C1 segment of cervical spinal cord (tissue), 14 donors: ENCODE measurements around the gene TMEM86B.
"Not testable (repeated sequence)": the region's sequence is repeated elsewhere in the genome, so short reads cannot be mapped to it uniquely, and the experiment has no call there.

Experiments
- DNase-seq, 14 donors: peaks; one replicate each; lab custom pipeline; 2025; lab: John Stamatoyannopoulos, UW

Gene TMEM86B

DNA sequence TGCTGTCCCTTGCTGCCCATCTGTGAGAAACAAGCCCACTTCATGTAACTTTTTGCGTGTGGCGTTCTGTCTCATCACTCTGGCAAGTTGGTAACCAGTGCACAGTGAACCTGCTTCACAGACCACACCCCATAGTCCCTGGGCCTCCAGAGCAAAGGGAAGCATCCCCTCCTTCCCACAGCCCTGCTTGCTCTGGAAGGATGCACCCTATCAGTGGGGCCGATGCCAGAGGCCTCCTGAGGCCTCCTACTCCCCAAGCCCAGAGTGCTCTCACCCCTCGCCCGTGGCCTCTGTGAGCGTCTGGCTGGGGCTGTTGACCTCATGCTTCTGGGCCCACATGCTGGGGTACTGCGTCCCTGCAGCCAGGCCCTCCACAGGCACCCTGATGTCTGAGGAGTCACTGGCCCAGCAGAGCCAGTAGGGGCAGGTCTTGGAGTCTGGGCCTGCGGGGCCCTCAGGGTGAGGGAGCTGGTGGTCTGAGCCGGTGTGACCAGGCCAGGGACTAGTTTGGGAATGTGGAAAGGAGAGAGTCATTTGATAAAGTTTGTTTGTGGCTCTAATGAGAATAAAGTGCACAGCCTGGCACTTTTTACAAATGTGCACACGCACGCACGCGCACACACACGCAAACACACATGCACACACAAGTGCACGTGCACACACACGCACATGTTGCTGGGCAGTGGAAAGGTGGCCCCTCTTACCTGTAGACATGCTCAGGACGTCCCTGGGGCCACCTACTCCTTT lies 5.1 kb downstream of the TMEM86B start:
- DNase-seq = no peak

DNA sequence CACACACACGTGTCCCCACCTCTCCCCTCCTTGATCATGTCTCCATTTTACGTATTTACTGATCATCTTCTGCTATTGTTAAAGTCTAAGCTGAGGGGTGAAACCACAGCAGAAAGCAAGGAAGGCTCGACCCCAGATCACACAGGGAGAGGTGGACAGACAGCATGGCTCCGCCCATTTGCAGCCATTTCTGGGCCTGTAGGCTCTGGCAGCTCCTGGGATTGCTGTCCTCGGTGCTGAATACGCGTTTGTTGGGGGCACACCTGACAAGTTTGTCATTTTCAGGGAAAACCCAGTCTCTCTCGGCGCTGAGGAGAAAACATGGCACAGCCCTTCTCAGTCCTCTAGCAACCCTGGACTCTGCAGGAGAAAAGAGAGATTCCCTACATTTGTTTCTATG lies 8.0 kb downstream of the TMEM86B start:
- DNase-seq = no peak

DNA sequence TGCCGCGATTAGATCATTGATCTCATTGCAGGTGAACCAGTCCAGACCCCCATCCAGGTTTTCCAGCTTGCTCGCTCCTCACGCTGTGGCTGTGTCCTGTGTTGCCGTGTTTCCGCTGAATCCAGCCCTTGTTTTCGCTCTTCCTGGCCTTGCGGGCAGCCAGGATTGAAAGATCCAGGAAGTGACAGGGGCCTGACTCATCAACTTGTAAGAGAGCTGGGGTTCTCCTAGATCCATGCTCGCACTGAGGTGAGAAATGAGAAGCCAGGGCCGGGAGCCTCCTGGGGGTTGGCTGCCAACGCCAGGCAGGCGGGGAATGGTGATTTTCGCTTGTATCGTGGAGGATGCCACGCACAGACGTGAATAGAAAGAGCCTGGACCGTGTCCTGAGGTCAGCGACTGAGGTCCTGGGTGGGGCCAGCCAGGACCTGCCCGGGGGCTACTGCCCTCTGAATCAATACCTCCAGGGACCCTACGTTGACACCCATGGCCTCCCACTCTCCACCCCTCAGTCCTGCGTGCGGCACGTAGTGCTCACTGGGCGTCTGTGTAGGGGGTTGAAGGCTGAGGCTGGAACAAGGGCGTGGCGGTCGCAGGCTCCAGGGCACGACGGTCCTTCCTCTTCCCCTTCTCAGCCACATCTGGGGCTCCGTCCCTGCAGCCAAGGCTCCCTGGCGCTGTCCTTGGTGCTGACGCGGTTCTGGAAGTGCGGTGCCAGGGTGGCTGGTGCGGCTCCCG lies 11.9 kb downstream of the TMEM86B start:
- DNase-seq = peak in 13 of 14 donors; percentile 7 to 91 (median 61)

GRCh38 chr19:55213547-55213946 lies 15.0 kb downstream of the TMEM86B start:
- no peak for DNase-seq

GRCh38 chr19:55212447-55212846 lies 16.1 kb downstream of the TMEM86B start:
- DNase-seq = no peak

DNA sequence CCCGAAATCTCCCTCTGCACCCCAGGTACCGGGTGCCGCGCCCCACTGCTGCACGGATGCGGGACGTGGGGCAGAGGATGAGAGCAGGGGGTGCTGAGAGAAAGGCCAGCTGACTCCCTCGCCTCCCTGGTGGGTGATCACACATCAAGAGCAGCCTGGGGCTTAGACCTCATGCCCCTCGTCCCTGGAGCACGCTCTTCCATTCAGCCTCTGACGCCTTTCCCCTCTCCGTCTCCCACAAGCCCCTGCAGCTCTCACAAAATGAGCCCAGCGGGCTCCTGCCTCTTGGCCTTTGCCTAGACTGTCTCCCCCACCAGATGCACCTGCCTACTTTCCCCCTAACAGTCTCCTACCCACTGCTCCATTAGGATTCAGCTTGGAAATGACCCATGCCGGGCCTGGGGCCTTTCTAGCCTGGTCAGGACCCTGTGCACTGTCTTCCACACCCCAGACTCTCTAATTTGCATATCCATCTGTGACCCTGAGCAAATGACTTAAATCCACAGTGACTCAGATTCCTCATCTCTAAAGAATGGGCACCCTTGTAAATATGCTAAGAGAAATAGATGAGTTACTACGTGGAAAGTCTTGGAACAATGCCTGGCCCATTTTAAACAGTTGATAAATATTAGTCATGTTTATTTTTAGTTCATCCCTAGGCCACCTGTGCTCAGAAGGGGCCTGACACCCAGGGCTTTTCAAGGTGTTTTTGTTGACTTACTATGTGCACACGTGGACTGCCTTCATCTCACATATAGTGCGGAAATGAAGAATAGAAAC lies 18.7 kb downstream of the TMEM86B start:
- DNase-seq = no peak

DNA sequence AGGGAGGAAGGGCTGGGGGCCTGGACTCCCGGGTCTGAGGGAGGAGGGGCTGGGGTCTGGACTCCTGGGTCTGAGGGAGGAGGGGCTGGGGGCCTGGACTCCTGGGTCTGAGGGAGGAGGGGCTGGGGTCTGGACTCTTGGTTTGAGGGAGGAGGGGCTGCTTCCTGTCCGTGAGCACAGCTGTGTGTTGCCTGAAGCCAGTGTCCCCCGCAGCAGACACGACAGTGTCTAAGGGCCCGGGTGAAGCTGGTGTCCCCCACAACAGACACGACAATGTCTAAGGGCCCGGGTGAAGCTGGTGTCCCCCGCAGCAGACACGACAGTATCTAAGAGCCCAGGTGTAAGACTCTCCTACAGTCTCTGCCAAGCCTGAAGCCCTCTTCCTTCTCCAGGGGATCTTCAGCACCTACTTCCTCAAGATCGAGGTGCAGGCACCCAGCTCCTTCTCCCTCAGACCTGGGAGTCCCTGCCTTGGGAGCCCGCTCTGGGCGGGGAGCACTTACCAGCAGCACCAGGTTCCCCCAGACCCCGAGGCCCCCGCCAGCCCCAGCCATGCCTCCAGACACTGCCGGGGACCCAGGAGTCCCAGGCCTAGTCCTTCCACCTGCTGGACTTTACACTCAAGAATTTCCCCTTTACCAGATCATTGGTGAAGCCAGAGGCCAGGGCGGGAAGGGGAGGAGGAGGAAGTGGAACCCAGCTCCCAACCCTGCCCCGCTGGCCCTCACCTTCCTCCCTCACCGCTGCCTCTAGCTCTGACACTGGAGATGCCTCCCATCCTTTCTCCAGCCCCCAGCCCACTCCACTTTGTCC lies 19.5 kb downstream of the TMEM86B start, which contains the start of gene PTPRH:
Gene PTPRH, minus strand, starts transcription at position 622 of the 813 bp plus-strand sequence. Its CDS starts 68 bp downstream, at position 554.
- no peak for DNase-seq

- peak in 11 of 14 donors; percentile 14 to 83 (median 53) for DNase-seq
These were observed 21.7 kb downstream of the TMEM86B start for GRCh38 chr19:55206664-55207500.

DNA sequence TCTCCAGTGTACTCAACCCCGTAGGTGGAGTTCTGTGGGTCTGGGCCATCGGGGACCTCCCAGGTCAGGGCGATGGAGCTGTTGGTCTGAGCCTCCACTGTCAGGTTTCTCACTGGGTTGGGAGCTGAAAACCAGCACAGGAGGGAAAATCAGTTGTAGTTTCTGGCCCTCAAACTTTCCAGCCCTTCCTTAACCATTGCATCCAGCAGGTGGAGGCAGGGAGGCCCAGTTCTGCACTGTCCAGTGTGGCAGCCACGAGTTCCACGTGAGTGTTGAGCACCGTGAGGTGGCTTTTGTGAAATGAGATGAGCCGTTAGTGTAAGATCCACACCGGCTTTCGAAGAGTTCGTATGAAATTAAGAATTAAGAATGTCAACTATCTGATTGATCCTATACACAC lies 26.4 kb downstream of the TMEM86B start:
- not testable (repeated sequence) for DNase-seq

- DNase-seq = no peak
These were observed 28.9 kb downstream of the TMEM86B start for GRCh38 chr19:55199620-55200204.

GRCh38 chr19:55198651-55199050 lies 29.9 kb downstream of the TMEM86B start:
- no peak for DNase-seq

GRCh38 chr19:55197528-55197927 lies 31.0 kb downstream of the TMEM86B start:
- DNase-seq = no peak

DNA sequence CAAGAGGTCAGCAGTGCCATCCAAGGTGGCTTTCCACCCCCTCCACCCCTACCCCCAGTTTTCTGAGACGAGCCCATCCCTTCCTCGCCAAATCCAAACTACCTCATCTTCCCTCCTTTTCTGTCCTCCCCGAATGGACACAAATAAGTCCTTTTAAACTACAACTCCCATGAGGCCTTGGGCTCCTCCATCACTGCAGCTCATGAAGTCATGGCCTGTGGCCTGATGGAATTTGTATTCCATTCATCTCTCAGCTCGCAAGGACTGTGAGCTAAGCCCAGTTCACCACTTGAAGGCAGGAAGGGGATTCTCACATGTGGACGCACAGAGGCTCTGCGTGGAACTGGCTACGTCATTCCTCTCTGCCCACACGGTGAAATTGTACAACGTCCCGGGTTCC lies 31.8 kb downstream of the TMEM86B start:
- no peak for DNase-seq

GRCh38 chr19:55193481-55193880 lies 35.1 kb downstream of the TMEM86B start:
- DNase-seq = no peak

GRCh38 chr19:55189403-55189835 lies 39.1 kb downstream of the TMEM86B start:
- DNase-seq = no peak

- DNase-seq = no peak
These were observed 39.9 kb downstream of the TMEM86B start for GRCh38 chr19:55188625-55189024.

- no peak for DNase-seq
These were observed 42.5 kb downstream of the TMEM86B start for GRCh38 chr19:55186080-55186479.

GRCh38 chr19:55181740-55182139 lies 46.8 kb downstream of the TMEM86B start:
- no peak for DNase-seq

DNA sequence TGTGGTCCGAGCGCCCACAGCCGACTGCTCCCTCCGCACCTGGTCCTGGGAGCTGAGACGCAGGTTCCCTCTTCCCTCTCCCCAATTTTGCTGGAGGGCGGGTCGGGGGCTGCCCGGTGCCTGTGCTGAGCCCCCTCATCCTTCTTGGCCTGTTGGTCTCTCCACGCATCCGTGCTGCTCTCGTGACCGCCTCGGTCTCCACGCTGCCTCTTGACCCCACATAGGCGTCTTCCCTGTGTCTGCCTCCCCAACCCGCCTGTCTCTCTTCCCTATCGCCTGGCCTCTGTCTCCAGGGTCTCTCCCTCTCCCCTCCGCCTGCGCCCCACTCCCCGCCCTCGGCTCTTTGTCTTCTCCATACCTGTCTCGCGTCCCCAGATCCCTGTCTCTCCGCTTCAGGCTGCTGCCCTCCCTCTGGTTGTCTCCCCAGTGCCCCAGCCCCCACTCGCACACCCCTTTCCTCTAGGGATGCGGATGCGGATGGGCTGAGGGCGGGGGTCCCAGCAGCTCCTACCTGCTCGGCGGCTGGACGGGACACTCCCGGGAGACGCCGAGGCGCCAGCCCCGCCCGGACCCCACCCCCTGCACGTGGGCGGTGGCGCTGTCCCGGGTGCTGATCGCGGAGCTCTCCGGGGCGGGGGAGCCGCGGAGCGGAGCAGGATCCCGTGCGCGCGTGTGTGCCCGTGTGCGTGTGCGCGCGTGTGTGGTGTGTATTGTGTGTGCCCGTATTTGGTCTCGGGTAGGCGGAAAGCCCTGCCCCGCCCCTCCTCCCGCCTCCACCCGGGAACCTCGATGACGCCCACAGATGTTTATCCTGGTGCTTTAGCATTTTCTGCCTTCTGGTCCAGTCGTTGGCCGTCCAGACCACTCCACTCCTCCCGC lies 48.7 kb downstream of the TMEM86B start, which contains the start of gene SYT5:
Gene SYT5, minus strand, starts transcription at position 684 of the 879 bp plus-strand sequence. CDS start 1,248 bp downstream, outside the sequence.
- peak in 1 of 14 donors; percentile 16 for DNase-seq
